Heart left ventricle (tissue), 16 donors: ENCODE measurements around the gene ALDH18A1. TPM values are rescaled to one million over a fixed set of nuclear protein-coding genes. Genes with fewer than 3 reads are reported as not detected.

Experiments
- ATAC-seq, 4 donors: fragments of 200-7000 bp; cut with Tn5 transposase; one replicate each; pipeline ENCODE4 v1.9.1; 2020 to 2022; ENCODE audit warnings: moderate library complexity in 4 of 4, mild to moderate bottlenecking in 3 of 4, moderate number of reproducible peaks in 1 of 4
- DNase-seq, 5 donors: peaks; one replicate each; pipeline ENCODE4 v3.0.0-alpha.2; 2020
- H3K27ac ChIP-seq, 12 donors: fragments of 200-600 bp; sonication (generic) in 4 of 12; one replicate each; pipeline versions ENCODE4 v1.5.0 to v1.8.0; 2016 to 2022; ENCODE audit warnings: mild to moderate bottlenecking in 2 of 12
- H3K27me3 ChIP-seq, 9 donors: fragments of 200-600 bp; sonication (generic) in 2 of 9; one replicate each; pipeline versions ENCODE4 v1.5.1 to v1.8.0; 2016 to 2022; ENCODE audit warnings: mild to moderate bottlenecking in 3 of 9
- H3K36me3 ChIP-seq, 9 donors: fragments of 200-600 bp; sonication (generic) in 2 of 9; one replicate each; pipeline versions ENCODE4 v1.5.0 to v1.8.0; 2018 to 2022; ENCODE audit warnings: mild to moderate bottlenecking in 2 of 9
- H3K4me1 ChIP-seq, 12 donors: fragments of 200-600 bp; sonication (generic) in 4 of 12; one replicate each; pipeline versions ENCODE4 v1.5.0 to v1.8.0; 2016 to 2022; ENCODE audit warnings: mild to moderate bottlenecking in 3 of 12
- H3K4me3 ChIP-seq, 12 donors: fragments of 200-600 bp; sonication (generic) in 4 of 12; one replicate each; pipeline versions ENCODE4 v1.5.0 to v1.8.0; 2017 to 2022; ENCODE audit warnings: mild to moderate bottlenecking in 9 of 12, moderate library complexity in 4 of 12
- H3K9me3 ChIP-seq, 12 donors: fragments of 200-600 bp; sonication (generic) in 4 of 12; one replicate each; pipeline versions ENCODE4 v1.5.0 to v1.8.0; 2016 to 2022; ENCODE audit warnings: mild to moderate bottlenecking in 1 of 12
- CTCF ChIP-seq, 12 donors: fragments of 200-600 bp; sonication (generic) in 4 of 12; IDR thresholded peaks; one replicate each; pipeline versions ENCODE4 v1.5.0 to v1.8.0; 2018 to 2022; ENCODE audit warnings: antibody characterized with exemption in 12 of 12, mild to moderate bottlenecking in 5 of 12
- POLR2A ChIP-seq, 2 donors: fragments of 450-650 bp; IDR thresholded peaks; one replicate each; pipeline ENCODE4 v1.6.1; 2017; ENCODE audit warnings: antibody characterized with exemption in 2 of 2, mild to moderate bottlenecking in 2 of 2, moderate library complexity in 2 of 2
- WGBS, 4 donors: extraction: QIAGEN DNeasy Blood & Tissue Kit in 2 of 4; methylation state at CpG; one replicate each; pipeline versions ENCODE4 v1.1.5 to v1.1.7; 2013 to 2018; 5-methylcytosine and 5-hydroxymethylcytosine counted together
- intact Hi-C, 10 donors: fragments of 100-400 bp; cut with DNase I; formaldehyde crosslinking; loops; one replicate each; pipeline versions ENCODE4 v1.11.1 to v1.14.2; 2022
- polyA plus RNA-seq, 2 donors: library from polyadenylated mRNA; stranded (reverse); fragments of 200-250 nt; gene quantifications; one replicate each; pipeline ENCODE4 v1.2.3, GENCODE V29; 2013
- total RNA-seq, 9 donors: library from RNA; depleted of rRNA in 2 of 9; stranded (reverse); fragments of >200 nt in 2 of 9; fragmentation: NEBNext Ultra II Directional in 3 of 9; extraction: Animal tissue kit (Norgen Biotek cat#: 25700) in 3 of 9; gene quantifications; one replicate each; pipeline versions ENCODE4 v1.1.0 to v1.2.4, GENCODE V29; 2016 to 2023
- donor health status: ischemic (EF 13 %, LVEDD 7.1; RV severe dilation, severe dysfunction).
- donor health status: healthy with polysubstance abuse.
- donor health status: DM: no; HTN: yes; CAD: no.
- donor health status: DM: no; HTN: no; CAD: no.
- donor health status: ischemic (EF 25% LVEDD 6.9; RV normal size, moderate dysfunction).
- donor health status: ischemic (EF 25% LVEDD 5.7; RV mildly dilated, moderate dysfunction).
- donor health status: healthy.
- donor health status: DM: yes; HTN: yes; CAD: no.
- donor health status: ischemic (EF 35%, LVEDD 5.7; RV mildly dilated, moderate dysfunction).
- donor health status: nonischemic (EF 11% LVEDD 7.7; RV severe dilation, severe dysfunction).
- donor health status: DM: yes; HTN: yes; CAD: no.
- donor health status: PGD.
- donor health status: ischemic (EF 29% LVEDD 5.4; RV normal size, mild dysfunction).
- donor health status: nonischemic (EF 23%, LVEDD 6.1; RV moderate dilation, normal function).

Gene ALDH18A1
- total and polyA plus RNA-seq, 11 donors = 4.2 to 25.9 (median 12.5) TPM

- ATAC-seq (no peak), DNase-seq (no peak)
- no peak for TF ChIP-seq POLR2A (IDR thresholded peaks at IDR 0.05)
- no peak for TF ChIP-seq CTCF (IDR thresholded peaks at IDR 0.05)
- Histone ChIP-seq H3K4me1 (peaks cover 0 to 35% (median 5%) of the 10 kb centered on the region in 12 donors), H3K9me3 (no peaks in the 10 kb centered on the region), H3K36me3 (no peaks in the 10 kb centered on the region), H3K27me3 (no peaks in the 10 kb centered on the region), H3K27ac (no peak overlapping the region), H3K4me3 (no peak overlapping the region)
- WGBS, 4 donors = 80 to 88% (median 86%) methylated on average over 4 of the region's 4 CpGs
- intact Hi-C loops = no loop called here
Measured at GRCh38 chr10:95571390-95571789, 85.1 kb downstream of the ALDH18A1 start.

- no peak for DNase-seq
- Histone ChIP-seq H3K27me3 (no peaks in the 10 kb centered on the region), H3K27ac (no peak overlapping the region), H3K4me3 (no peak overlapping the region), H3K9me3 (no peaks in the 10 kb centered on the region), H3K36me3 (no peaks in the 10 kb centered on the region), H3K4me1 (peaks cover 0 to 25% (median 5%) of the 10 kb centered on the region in 12 donors)
- TF ChIP-seq POLR2A (IDR thresholded peaks at IDR 0.05) (no peak), CTCF (IDR thresholded peaks at IDR 0.05) (no peak)
- intact Hi-C loops = loop anchor here in 1 of 10 donors (10.0 kb wide), 1 partner anchor 145 kb away; no protein-coding TSS in a partner anchor
- ATAC-seq = no peak
Measured at GRCh38 chr10:95569368-95569767, 87.1 kb downstream of the ALDH18A1 start.

GRCh38 chr10:95567903-95568630 lies 88.4 kb downstream of the ALDH18A1 start:
- TF ChIP-seq POLR2A (IDR thresholded peaks at IDR 0.05) (no peak), CTCF (IDR thresholded peaks at IDR 0.05) (no peak)
- Histone ChIP-seq H3K27ac (no peak overlapping the region), H3K4me1 (peaks cover 0 to 12% (median 2%) of the 10 kb centered on the region in 12 donors), H3K4me3 (no peak overlapping the region), H3K9me3 (no peaks in the 10 kb centered on the region), H3K27me3 (no peaks in the 10 kb centered on the region), H3K36me3 (no peaks in the 10 kb centered on the region)
- WGBS, 4 donors = 70 to 82% (median 79%) methylated on average over 5 of the region's 5 CpGs
- ATAC-seq (no peak), DNase-seq (no peak)
- intact Hi-C loops = loop anchor here in 1 of 10 donors (10.0 kb wide), 1 partner anchor 143 kb away; no protein-coding TSS in a partner anchor

- Histone ChIP-seq H3K4me3 (no peak overlapping the region), H3K9me3 (no peaks in the 10 kb centered on the region), H3K27me3 (no peaks in the 10 kb centered on the region), H3K36me3 (no peaks in the 10 kb centered on the region), H3K4me1 (peaks cover 0 to 14% (median 4%) of the 10 kb centered on the region in 12 donors), H3K27ac (peak overlapping the region in 1 of 12 donors; percentile 78)
- intact Hi-C loops = loop anchor here in 1 of 10 donors (10.0 kb wide), 1 partner anchor 141 kb away; no protein-coding TSS in a partner anchor
- TF ChIP-seq CTCF (IDR thresholded peaks at IDR 0.05) = no peak
- TF ChIP-seq POLR2A (IDR thresholded peaks at IDR 0.05) = no peak
- DNase-seq = no peak
- no peak for ATAC-seq
- 86 to 96% (median 93%) methylated on average over 6 of the region's 6 CpGs for WGBS, 4 donors
Measured at GRCh38 chr10:95566136-95566535, 90.4 kb downstream of the ALDH18A1 start.
